Spleen (tissue), 7 donors: ENCODE measurements around the gene RAB40B.
"Not testable (repeated sequence)": the region's sequence is repeated elsewhere in the genome, so short reads cannot be mapped to it uniquely, and the experiment has no call there.

Experiments used
- POLR2A ChIP-seq, 3 donors: fragments of 450-650 bp; IDR thresholded peaks; one replicate each; pipeline ENCODE4 v1.5.1; 2017; ENCODE audit warnings: antibody characterized with exemption in 3 of 3, mild to moderate bottlenecking in 1 of 3
- POLR2AphosphoS5 ChIP-seq, 3 donors: sonication (generic); formaldehyde crosslinking; IDR thresholded peaks; one replicate each; pipeline ENCODE4 v1.5.1; 2017; ENCODE audit warnings: antibody characterized with exemption in 3 of 3
- TF ChIP-seq, protein P1 (sequence below), 11 experiments: fragments of 200-600 bp in 7 of 11; fragments of 450-650 bp in 4 of 11; sonication (generic) in 4 of 11; IDR thresholded peaks in 8 of 11; conservative IDR thresholded peaks in 3 of 11; 1 replicate in 7 of 11; 2 replicates in 4 of 11; pipeline versions ENCODE4 v1.4.0 to v1.8.0; 2016 to 2021; ENCODE audit warnings: antibody characterized with exemption in 11 of 11, inconsistent platforms in 4 of 11, mild to moderate bottlenecking in 1 of 11
- donor health status: DM: no; HTN: no; CAD: no; lungs with moderate emphysema.
- donor health status: DM: no; HTN: no; CAD: no.
- donor health status: DM: no; HTN: no; CAD: no.

DNA sequence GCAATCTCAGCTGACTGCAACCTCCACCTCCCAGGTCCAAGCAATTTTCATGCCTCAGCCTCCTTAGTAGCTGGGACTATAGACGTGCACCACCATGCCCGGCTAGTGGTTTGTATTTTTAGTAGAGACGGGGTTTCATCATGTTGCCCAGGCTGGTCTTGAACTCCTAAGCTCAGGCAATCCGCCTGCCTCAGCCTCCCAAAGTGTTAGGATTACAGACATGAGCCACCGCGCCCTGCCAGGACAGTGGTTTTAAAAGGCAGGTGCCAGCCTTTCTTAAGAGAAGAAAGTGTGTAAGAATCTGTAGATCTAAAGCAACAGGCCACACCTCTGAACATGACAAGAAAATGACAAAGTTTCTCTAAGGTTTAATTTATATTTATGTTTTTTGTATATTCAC, 43.9 kb downstream of the RAB40B start:
- TF ChIP-seq, protein P1, sequence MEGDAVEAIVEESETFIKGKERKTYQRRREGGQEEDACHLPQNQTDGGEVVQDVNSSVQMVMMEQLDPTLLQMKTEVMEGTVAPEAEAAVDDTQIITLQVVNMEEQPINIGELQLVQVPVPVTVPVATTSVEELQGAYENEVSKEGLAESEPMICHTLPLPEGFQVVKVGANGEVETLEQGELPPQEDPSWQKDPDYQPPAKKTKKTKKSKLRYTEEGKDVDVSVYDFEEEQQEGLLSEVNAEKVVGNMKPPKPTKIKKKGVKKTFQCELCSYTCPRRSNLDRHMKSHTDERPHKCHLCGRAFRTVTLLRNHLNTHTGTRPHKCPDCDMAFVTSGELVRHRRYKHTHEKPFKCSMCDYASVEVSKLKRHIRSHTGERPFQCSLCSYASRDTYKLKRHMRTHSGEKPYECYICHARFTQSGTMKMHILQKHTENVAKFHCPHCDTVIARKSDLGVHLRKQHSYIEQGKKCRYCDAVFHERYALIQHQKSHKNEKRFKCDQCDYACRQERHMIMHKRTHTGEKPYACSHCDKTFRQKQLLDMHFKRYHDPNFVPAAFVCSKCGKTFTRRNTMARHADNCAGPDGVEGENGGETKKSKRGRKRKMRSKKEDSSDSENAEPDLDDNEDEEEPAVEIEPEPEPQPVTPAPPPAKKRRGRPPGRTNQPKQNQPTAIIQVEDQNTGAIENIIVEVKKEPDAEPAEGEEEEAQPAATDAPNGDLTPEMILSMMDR (IDR thresholded peaks at IDR 0.05 in 8 of 11, conservative IDR thresholded peaks at IDR 0.05 in 3 of 11), result not testable (repeated sequence)
- not testable (repeated sequence) for TF ChIP-seq POLR2A, POLR2AphosphoS5 (IDR thresholded peaks at IDR 0.05)
